ENCODE results near the gene ZAP70.

ZAP70 gene

DNA sequence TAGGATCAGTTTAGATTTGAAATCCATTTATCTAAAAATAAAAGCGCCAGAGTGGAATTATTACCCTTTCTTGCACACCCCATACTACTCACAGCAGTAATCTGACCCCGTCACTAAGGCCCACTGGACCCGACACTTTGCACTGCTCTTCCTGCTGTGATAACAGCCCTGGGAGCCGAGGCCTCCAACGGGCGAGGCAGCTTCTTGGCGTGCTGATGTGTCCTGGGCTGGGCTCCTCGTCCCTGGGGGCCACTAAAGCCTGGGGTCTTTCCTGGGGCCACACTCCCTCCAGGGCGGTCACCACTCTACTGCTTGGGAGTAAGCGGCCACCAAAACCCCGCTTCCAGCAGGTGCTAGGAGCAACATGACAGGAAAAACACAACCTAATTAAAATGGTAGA is 61.7 kb downstream of the ZAP70 start:
- Mint-ChIP-seq H3K9me3 (no peaks in the 10 kb centered on the region), H3K36me3 (ENCODE audit: low read depth) (peaks cover 74% of the 10 kb centered on the region), H3K4me3 (no peak overlapping the region), H3K27ac (no peak overlapping the region), H3K4me1 (peaks cover 8% of the 10 kb centered on the region), H3K27me3 (ENCODE audit: low read depth) (no peaks in the 10 kb centered on the region)
- TF ChIP-seq, protein P1, sequence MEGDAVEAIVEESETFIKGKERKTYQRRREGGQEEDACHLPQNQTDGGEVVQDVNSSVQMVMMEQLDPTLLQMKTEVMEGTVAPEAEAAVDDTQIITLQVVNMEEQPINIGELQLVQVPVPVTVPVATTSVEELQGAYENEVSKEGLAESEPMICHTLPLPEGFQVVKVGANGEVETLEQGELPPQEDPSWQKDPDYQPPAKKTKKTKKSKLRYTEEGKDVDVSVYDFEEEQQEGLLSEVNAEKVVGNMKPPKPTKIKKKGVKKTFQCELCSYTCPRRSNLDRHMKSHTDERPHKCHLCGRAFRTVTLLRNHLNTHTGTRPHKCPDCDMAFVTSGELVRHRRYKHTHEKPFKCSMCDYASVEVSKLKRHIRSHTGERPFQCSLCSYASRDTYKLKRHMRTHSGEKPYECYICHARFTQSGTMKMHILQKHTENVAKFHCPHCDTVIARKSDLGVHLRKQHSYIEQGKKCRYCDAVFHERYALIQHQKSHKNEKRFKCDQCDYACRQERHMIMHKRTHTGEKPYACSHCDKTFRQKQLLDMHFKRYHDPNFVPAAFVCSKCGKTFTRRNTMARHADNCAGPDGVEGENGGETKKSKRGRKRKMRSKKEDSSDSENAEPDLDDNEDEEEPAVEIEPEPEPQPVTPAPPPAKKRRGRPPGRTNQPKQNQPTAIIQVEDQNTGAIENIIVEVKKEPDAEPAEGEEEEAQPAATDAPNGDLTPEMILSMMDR (IDR thresholded peaks at IDR 0.05; ENCODE audit: unreplicated experiment in 3 of 3) = no peak

DNA sequence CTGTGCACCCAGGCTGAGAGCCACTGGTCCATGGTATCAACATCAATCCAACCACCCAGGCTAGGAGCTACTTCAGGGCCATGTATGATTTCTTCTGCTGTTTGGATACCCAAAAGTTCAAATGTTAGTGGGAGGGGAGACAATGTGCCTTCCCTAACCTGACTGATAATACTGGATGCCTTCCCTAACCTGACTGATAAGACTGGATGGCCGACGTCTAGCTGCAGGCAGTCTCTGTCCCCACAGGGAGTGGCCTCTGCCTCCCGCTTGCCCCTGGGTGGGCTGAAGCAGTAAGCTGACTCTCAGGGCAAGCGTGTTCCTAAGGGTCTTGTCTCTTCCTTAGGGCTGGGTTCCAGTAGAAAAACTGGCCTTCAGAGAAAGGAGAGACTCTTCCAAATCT is 65.8 kb downstream of the ZAP70 start:
- no peak overlapping the region for H3K27ac Mint-ChIP-seq
- H3K4me3 Mint-ChIP-seq = no peak overlapping the region
- peaks cover 6% of the 10 kb centered on the region for H3K4me1 Mint-ChIP-seq
- TF ChIP-seq, protein P1 (IDR thresholded peaks at IDR 0.05; ENCODE audit: unreplicated experiment in 3 of 3) = no peak
- H3K36me3 Mint-ChIP-seq (ENCODE audit: low read depth) = peaks cover 50% of the 10 kb centered on the region
- H3K27me3 Mint-ChIP-seq (ENCODE audit: low read depth) = no peaks in the 10 kb centered on the region
- H3K9me3 Mint-ChIP-seq = no peaks in the 10 kb centered on the region

DNA sequence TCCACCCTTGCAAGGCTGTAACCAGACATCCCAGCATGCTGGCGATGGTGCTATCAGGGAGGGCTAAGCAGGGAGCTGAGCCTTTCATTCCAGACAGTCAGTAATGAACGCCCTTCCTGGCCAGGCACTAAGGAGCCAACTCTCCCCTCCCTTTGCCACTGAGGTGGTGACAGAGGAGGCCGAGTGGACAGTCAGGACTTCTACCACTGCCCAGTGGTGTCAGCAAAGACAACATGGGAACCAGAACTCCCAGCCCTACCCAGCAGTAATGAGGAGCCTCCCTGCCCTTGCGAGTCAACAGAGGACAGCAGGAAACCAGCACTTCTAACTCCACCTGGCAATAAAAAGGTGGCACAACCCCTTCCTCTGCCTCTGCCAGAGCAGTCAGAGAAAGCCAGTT is 68.6 kb downstream of the ZAP70 start:
- H3K27me3 Mint-ChIP-seq (ENCODE audit: low read depth) = no peaks in the 10 kb centered on the region
- TF ChIP-seq, protein P1 (IDR thresholded peaks at IDR 0.05; ENCODE audit: unreplicated experiment in 3 of 3) = no peak
- no peaks in the 10 kb centered on the region for H3K9me3 Mint-ChIP-seq
- no peak overlapping the region for H3K4me3 Mint-ChIP-seq
- peaks cover 29% of the 10 kb centered on the region for H3K36me3 Mint-ChIP-seq (ENCODE audit: low read depth)
- no peaks in the 10 kb centered on the region for H3K4me1 Mint-ChIP-seq
- no peak overlapping the region for H3K27ac Mint-ChIP-seq

DNA sequence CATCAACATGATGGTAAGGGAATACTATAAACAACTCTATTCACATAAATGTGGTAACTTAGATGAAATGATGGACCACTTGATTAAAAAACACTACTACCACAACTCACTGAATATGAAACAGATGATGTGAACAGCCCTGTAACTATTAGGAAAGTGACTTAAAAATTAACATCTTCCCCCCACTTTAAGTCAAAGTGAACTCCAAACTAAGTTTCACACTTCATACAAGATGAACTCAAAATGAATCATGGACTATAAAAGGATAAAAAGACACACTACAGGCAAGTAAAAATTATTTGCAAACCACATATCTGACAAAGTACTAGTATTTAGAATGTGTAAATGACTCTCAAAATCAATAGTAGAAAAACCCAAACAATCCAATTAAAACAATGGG is 71.6 kb downstream of the ZAP70 start:
- TF ChIP-seq, protein P1 (IDR thresholded peaks at IDR 0.05; ENCODE audit: unreplicated experiment in 3 of 3) = no peak

DNA sequence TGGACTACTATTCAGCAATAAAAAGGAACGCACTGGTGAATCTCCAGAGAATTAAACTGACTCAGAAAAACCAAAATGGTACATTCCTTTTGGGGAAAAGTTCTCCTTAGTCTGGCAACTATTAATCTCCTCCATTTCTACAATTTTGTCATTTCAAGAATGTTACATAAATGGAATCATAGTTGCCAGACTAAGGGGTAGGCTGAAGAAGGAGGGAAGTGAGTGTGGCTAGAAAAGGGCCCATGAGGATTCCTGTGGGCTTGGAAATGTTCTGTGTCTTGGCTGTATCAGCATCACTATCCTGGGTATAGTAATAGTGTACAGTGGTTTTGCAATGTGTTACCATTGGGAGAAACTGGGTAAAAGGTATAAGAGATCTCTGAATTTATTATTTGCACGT is 72.4 kb downstream of the ZAP70 start:
- Mint-ChIP-seq H3K9me3 (no peaks in the 10 kb centered on the region), H3K36me3 (ENCODE audit: low read depth) (peaks cover 32% of the 10 kb centered on the region), H3K4me3 (no peak overlapping the region), H3K27me3 (ENCODE audit: low read depth) (no peaks in the 10 kb centered on the region), H3K27ac (no peak overlapping the region), H3K4me1 (no peaks in the 10 kb centered on the region)
- TF ChIP-seq, protein P1 (IDR thresholded peaks at IDR 0.05; ENCODE audit: unreplicated experiment in 3 of 3) = no peak

More for the DNA sequence above, 71.6 kb downstream of the ZAP70 start:
- Mint-ChIP-seq H3K4me1 (no peaks in the 10 kb centered on the region), H3K4me3 (no peak overlapping the region), H3K27ac (no peak overlapping the region), H3K9me3 (no peaks in the 10 kb centered on the region), H3K36me3 (ENCODE audit: low read depth) (peaks cover 30% of the 10 kb centered on the region), H3K27me3 (ENCODE audit: low read depth) (no peaks in the 10 kb centered on the region)

DNA sequence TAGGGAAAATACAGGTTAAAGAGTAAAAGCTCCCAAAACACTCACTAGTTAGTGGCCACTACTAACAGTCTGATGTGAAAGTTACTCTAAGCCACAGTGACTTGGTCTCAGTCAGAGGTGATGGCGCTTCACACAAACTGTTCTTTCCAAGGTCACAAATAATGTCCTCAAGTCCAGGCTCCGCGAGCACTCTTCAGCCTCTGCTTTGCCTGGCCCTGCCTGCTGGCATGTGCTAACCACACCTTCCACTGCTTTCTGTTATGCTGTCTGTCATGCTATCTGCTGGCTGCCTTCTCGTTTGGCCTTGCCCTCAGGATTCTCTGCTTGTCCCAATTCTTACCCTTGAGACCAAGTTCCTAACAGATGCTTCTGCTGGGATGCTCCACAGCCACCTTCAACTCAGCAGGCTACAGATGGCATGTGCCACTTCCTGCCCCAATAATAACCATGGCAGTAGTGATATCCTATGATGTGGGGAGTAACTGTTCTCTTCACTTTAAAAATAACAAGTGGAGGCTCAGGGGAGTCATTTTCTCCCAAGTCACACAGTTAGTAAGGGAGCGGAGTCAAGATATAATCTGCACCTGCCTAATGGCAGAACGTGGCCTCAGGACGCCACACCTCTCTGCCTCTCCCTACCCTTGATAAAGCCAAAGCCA is 75.7 kb downstream of the ZAP70 start:
- TF ChIP-seq, protein P1 (IDR thresholded peaks at IDR 0.05; ENCODE audit: unreplicated experiment in 3 of 3) = no peak
- Mint-ChIP-seq H3K27me3 (ENCODE audit: low read depth) (no peaks in the 10 kb centered on the region), H3K36me3 (ENCODE audit: low read depth) (peaks cover 50% of the 10 kb centered on the region), H3K4me1 (no peaks in the 10 kb centered on the region), H3K4me3 (no peak overlapping the region), H3K27ac (no peak overlapping the region), H3K9me3 (no peaks in the 10 kb centered on the region)

Data from nephron (organoid).